H9 (cell line): ENCODE results near the gene TMEM248. TPM values are rescaled to one million over a fixed set of nuclear protein-coding genes. Genes with fewer than 3 reads are reported as not detected.
A peak's percentile ranks its signal among the peaks of the same experiment; 100 is the strongest.
"Not testable (repeated sequence)": the region's sequence is repeated elsewhere in the genome, so short reads cannot be mapped to it uniquely, and the experiment has no call there.

Source experiments
- DNase-seq: peaks from one replicate; pipeline ENCODE4 v3.0.0-alpha.2; 2017
- H2AFZ ChIP-seq: one replicate; pipeline ENCODE4 v1.6.1; 2013; ENCODE audit warnings: mild to moderate bottlenecking, low read length, control low read depth, moderate library complexity
- H2AK5ac ChIP-seq: 2 replicates; pipeline ENCODE4 v1.6.1; 2013; ENCODE audit warnings: low read length, control low read depth, mixed read lengths; ENCODE audit not compliant: insufficient read length
- H2BK120ac ChIP-seq: one replicate; pipeline ENCODE4 v1.6.1; 2013; ENCODE audit warnings: low read depth, mild to moderate bottlenecking, low read length, control low read depth, inconsistent platforms; ENCODE audit not compliant: poor library complexity, severe bottlenecking
- H2BK12ac ChIP-seq: 2 replicates; pipeline ENCODE4 v1.6.1; 2013; ENCODE audit warnings: low read length, control low read depth, mixed read lengths, low read depth; ENCODE audit not compliant: insufficient read length
- H2BK15ac ChIP-seq: 2 replicates; pipeline ENCODE4 v1.6.1; 2013; ENCODE audit warnings: low read depth, low read length, control low read depth
- H2BK20ac ChIP-seq: one replicate; pipeline ENCODE4 v1.6.1; 2013; ENCODE audit warnings: low read depth, mild to moderate bottlenecking, low read length, control low read depth, inconsistent platforms; ENCODE audit not compliant: poor library complexity, severe bottlenecking
- H2BK5ac ChIP-seq: 2 replicates; pipeline ENCODE4 v1.6.1; 2013; ENCODE audit warnings: low read length, control low read depth, mixed read lengths; ENCODE audit not compliant: insufficient read length
- H3K14ac ChIP-seq: 2 replicates; pipeline ENCODE4 v1.6.1; 2013; ENCODE audit warnings: low read length, control low read depth; ENCODE audit not compliant: insufficient read depth
- H3K18ac ChIP-seq: 2 replicates; pipeline ENCODE4 v1.6.1; 2013; ENCODE audit warnings: low read depth, mild to moderate bottlenecking, mixed read lengths, low read length, control low read depth; ENCODE audit not compliant: insufficient read length
- H3K23ac ChIP-seq: 2 replicates; pipeline ENCODE4 v1.6.1; 2013; ENCODE audit warnings: low read length, control low read depth, mixed read lengths, low read depth; ENCODE audit not compliant: insufficient read length
- H3K23me2 ChIP-seq: 2 replicates; pipeline ENCODE4 v1.6.1; 2013; ENCODE audit warnings: low read depth, mild to moderate bottlenecking, mixed read lengths, low read length, control low read depth; ENCODE audit not compliant: insufficient read length, poor library complexity, severe bottlenecking
- H3K27ac ChIP-seq: 2 replicates; pipeline ENCODE4 v1.5.1; 2013; ENCODE audit warnings: low read length, control low read depth, mixed read lengths, low read depth; ENCODE audit not compliant: insufficient read length
- H3K27me3 ChIP-seq: 2 replicates; pipeline ENCODE4 v1.6.1; 2013; ENCODE audit warnings: low read length, control low read depth, inconsistent platforms; ENCODE audit not compliant: insufficient read depth
- H3K4ac ChIP-seq: 2 replicates; pipeline ENCODE4 v1.6.1; 2013; ENCODE audit warnings: low read depth, mild to moderate bottlenecking, control low read depth, inconsistent platforms, low read length, moderate library complexity
- H3K4me1 ChIP-seq: 2 replicates; pipeline ENCODE4 v1.6.1; 2013; ENCODE audit warnings: low read length, control low read depth, inconsistent platforms; ENCODE audit not compliant: insufficient read depth
- H3K4me2 ChIP-seq: 2 replicates; pipeline ENCODE4 v1.6.1; 2013; ENCODE audit warnings: low read length, control low read depth, mixed read lengths; ENCODE audit not compliant: insufficient read length, insufficient read depth
- H3K56ac ChIP-seq: 2 replicates; pipeline ENCODE4 v1.6.1; 2013; ENCODE audit warnings: low read depth, mild to moderate bottlenecking, mixed read lengths, low read length, control low read depth; ENCODE audit not compliant: insufficient read length
- H3K79me1 ChIP-seq: 2 replicates; pipeline ENCODE4 v1.6.1; 2013; ENCODE audit warnings: low read depth, mild to moderate bottlenecking, moderate library complexity, low read length, control low read depth, inconsistent platforms; ENCODE audit not compliant: insufficient read depth, poor library complexity, severe bottlenecking
- H3K79me2 ChIP-seq: 2 replicates; pipeline ENCODE4 v1.6.1; 2013; ENCODE audit warnings: low read length, control low read depth, inconsistent platforms; ENCODE audit not compliant: insufficient read depth
- H3K9ac ChIP-seq: 2 replicates; pipeline ENCODE4 v1.6.1; 2013; ENCODE audit warnings: low read length, control low read depth, mixed read lengths; ENCODE audit not compliant: insufficient read length; ENCODE audit errors: extremely low read depth
- H3K9me3 ChIP-seq: one replicate; pipeline ENCODE4 v1.6.1; 2013; ENCODE audit warnings: low read depth, low read length, inconsistent platforms; ENCODE audit not compliant: control insufficient read depth
- H3T11ph ChIP-seq: one replicate; pipeline ENCODE4 v1.6.1; 2013; ENCODE audit warnings: mild to moderate bottlenecking, low read length, control low read depth, inconsistent platforms
- H4K20me1 ChIP-seq: one replicate; pipeline ENCODE4 v1.6.1; 2013; ENCODE audit not compliant: control insufficient read depth, insufficient read length, insufficient read depth
- H4K5ac ChIP-seq: 2 replicates; pipeline ENCODE4 v1.6.1; 2013; ENCODE audit warnings: low read depth, mild to moderate bottlenecking, mixed read lengths, low read length, control low read depth; ENCODE audit not compliant: insufficient read length
- H4K8ac ChIP-seq: replicated peaks from 2 replicates; pipeline ENCODE4 v1.6.1; 2013; ENCODE audit warnings: low read length, control low read depth, mixed read lengths, low read depth; ENCODE audit not compliant: insufficient read length
- H4K91ac ChIP-seq: 2 replicates; pipeline ENCODE4 v1.6.1; 2013; ENCODE audit warnings: low read depth, mild to moderate bottlenecking, moderate library complexity, mixed read lengths, low read length, control low read depth; ENCODE audit not compliant: insufficient read length
- H3K27ac Mint-ChIP-seq, 3 experiments: 2 replicates in 2 of 3; 3 replicates in 1 of 3; pipeline ENCODE4 v1.8.0; 2020 to 2021; ENCODE audit warnings: mixed read lengths in 3 of 3, mild to moderate bottlenecking in 1 of 3, moderate library complexity in 1 of 3
- H3K27me3 Mint-ChIP-seq: 2 replicates; pipeline ENCODE4 v1.8.0; 2021; ENCODE audit warnings: low read depth, mild to moderate bottlenecking, moderate library complexity, mixed read lengths
- H3K36me3 Mint-ChIP-seq, 3 experiments: 2 replicates in 2 of 3; 3 replicates in 1 of 3; pipeline ENCODE4 v1.8.0; 2020 to 2021; ENCODE audit warnings: low read depth in 3 of 3, mixed read lengths in 3 of 3; ENCODE audit not compliant: insufficient read depth in 1 of 3
- H3K4me1 Mint-ChIP-seq, 2 experiments: 2 replicates each; pipeline ENCODE4 v1.8.0; 2020; ENCODE audit warnings: mixed read lengths in 2 of 2
- H3K4me3 Mint-ChIP-seq, 2 experiments: 2 replicates in 1 of 2; 3 replicates in 1 of 2; pipeline ENCODE4 v1.8.0; 2020 to 2021; ENCODE audit warnings: mild to moderate bottlenecking in 2 of 2, mixed read lengths in 2 of 2, moderate library complexity in 1 of 2
- H3K9me3 Mint-ChIP-seq, 2 experiments: 2 replicates in 1 of 2; 3 replicates in 1 of 2; pipeline ENCODE4 v1.8.0; 2020; ENCODE audit warnings: mild to moderate bottlenecking in 2 of 2, mixed read lengths in 2 of 2, moderate library complexity in 1 of 2
- CTCF ChIP-seq: fragments of 200-600 bp; sonication (generic); conservative IDR thresholded peaks from 3 replicates; pipeline ENCODE4 v1.8.0; 2021; ENCODE audit warnings: antibody characterized with exemption, mild to moderate bottlenecking
- WGBS: extraction: QIAGEN DNeasy Blood & Tissue Kit; methylation state at CpG from one replicate; pipeline ENCODE4 v1.1.7; 2013; ENCODE audit warnings: missing lambda C conversion rate, low lambda C conversion rate, mixed read lengths; ENCODE audit not compliant: insufficient read length; ENCODE audit errors: extremely low coverage; 5-methylcytosine and 5-hydroxymethylcytosine counted together
- total RNA-seq: library from RNA; stranded (reverse); gene quantifications from 2 replicates; pipeline ENCODE4 v1.2.1, GENCODE V29; 2021

The TMEM248 gene
- total RNA-seq, 1 experiment from 2014 or later = 74.2 TPM

- Histone ChIP-seq H3K14ac (no peak overlapping the region), H3K27ac (no peak overlapping the region), H3K79me1 (no peaks in the 10 kb centered on the region), H3K23ac (no peak overlapping the region), H4K20me1 (no peaks in the 10 kb centered on the region), H3K56ac (no peak overlapping the region), H3K4ac (no peak overlapping the region), H4K91ac (no peak overlapping the region), H3K79me2 (no peaks in the 10 kb centered on the region), H3K27me3 (no peaks in the 10 kb centered on the region), H2BK120ac (no peak overlapping the region), H2AFZ (no peak overlapping the region), H3K4me1 (no peaks in the 10 kb centered on the region), H4K8ac (no peak overlapping the region), H3K9me3 (no peaks in the 10 kb centered on the region), H2BK12ac (no peak overlapping the region), H3T11ph (no peak overlapping the region), H2BK20ac (no peak overlapping the region), H3K18ac (no peak overlapping the region), H3K4me2 (no peak overlapping the region), H2BK5ac (no peak overlapping the region), H2AK5ac (no peak overlapping the region), H3K9ac (no peak overlapping the region), H2BK15ac (no peak overlapping the region), H3K23me2 (no peaks in the 10 kb centered on the region), H4K5ac (no peak overlapping the region)
- Mint-ChIP-seq H3K4me3 (no peak overlapping the region), H3K27ac (0 out of 7 replicates have a peak overlapping the region, but pooled peaks of 1 of the 3 experiments have one; percentile 49), H3K36me3 (peaks cover 0 to 2% (median 0%) of the 10 kb centered on the region in 3 experiments; a peak in 1 of 7 replicates), H3K9me3 (no peaks in the 10 kb centered on the region), H3K27me3 (no peaks in the 10 kb centered on the region), H3K4me1 (no peaks in the 10 kb centered on the region)
- no peak for TF ChIP-seq CTCF
- DNase-seq = no peak
- WGBS = no CpG with 5 or more reads among the region's 12 CpGs
Measured at GRCh38 chr7:66913118-66914037, 7.6 kb upstream of the TMEM248 start.

GRCh38 chr7:66917904-66918303, 3.1 kb upstream of the TMEM248 start:
- H2BK15ac ChIP-seq, H3K27me3 Mint-ChIP-seq, H3K23me2 ChIP-seq, H3K14ac ChIP-seq, H4K8ac ChIP-seq, H3K9me3 ChIP-seq, H3K27ac ChIP-seq, H2AFZ ChIP-seq, H2AK5ac ChIP-seq, H4K20me1 ChIP-seq, H3K56ac ChIP-seq, H2BK20ac ChIP-seq, H3K27me3 ChIP-seq, H3K4ac ChIP-seq, H3K9ac ChIP-seq, H3K79me1 ChIP-seq, DNase-seq, H3K36me3 Mint-ChIP-seq, H3K4me1 ChIP-seq, H3T11ph ChIP-seq, H3K27ac Mint-ChIP-seq, H4K5ac ChIP-seq, H2BK12ac ChIP-seq, H4K91ac ChIP-seq, H3K18ac ChIP-seq, H2BK5ac ChIP-seq, H3K4me2 ChIP-seq, H3K23ac ChIP-seq, H3K4me3 Mint-ChIP-seq, H3K9me3 Mint-ChIP-seq, H2BK120ac ChIP-seq: not testable (repeated sequence)
- peaks cover 13 to 14% of the 10 kb centered on the region in 2 experiments for H3K4me1 Mint-ChIP-seq
- WGBS = no CpG with 5 or more reads among the region's 7 CpGs
- H3K79me2 ChIP-seq = peaks cover 12% of the 10 kb centered on the region; the same call in 1 of the 2 replicates
